H9 (cell line): ENCODE measurements around the gene PPRC1. TPM values are rescaled to one million over a fixed set of nuclear protein-coding genes. Genes with fewer than 3 reads are reported as not detected.
A peak's percentile ranks its signal among the peaks of the same experiment; 100 is the strongest.

Source experiments
- DNase-seq: peaks from one replicate; pipeline ENCODE4 v3.0.0-alpha.2; 2017
- H2AFZ ChIP-seq: one replicate; pipeline ENCODE4 v1.6.1; 2013; ENCODE audit warnings: mild to moderate bottlenecking, low read length, control low read depth, moderate library complexity
- H2AK5ac ChIP-seq: 2 replicates; pipeline ENCODE4 v1.6.1; 2013; ENCODE audit warnings: low read length, control low read depth, mixed read lengths; ENCODE audit not compliant: insufficient read length
- H2BK120ac ChIP-seq: one replicate; pipeline ENCODE4 v1.6.1; 2013; ENCODE audit warnings: low read depth, mild to moderate bottlenecking, low read length, control low read depth, inconsistent platforms; ENCODE audit not compliant: poor library complexity, severe bottlenecking
- H2BK12ac ChIP-seq: 2 replicates; pipeline ENCODE4 v1.6.1; 2013; ENCODE audit warnings: low read length, control low read depth, mixed read lengths, low read depth; ENCODE audit not compliant: insufficient read length
- H2BK15ac ChIP-seq: 2 replicates; pipeline ENCODE4 v1.6.1; 2013; ENCODE audit warnings: low read depth, low read length, control low read depth
- H2BK20ac ChIP-seq: one replicate; pipeline ENCODE4 v1.6.1; 2013; ENCODE audit warnings: low read depth, mild to moderate bottlenecking, low read length, control low read depth, inconsistent platforms; ENCODE audit not compliant: poor library complexity, severe bottlenecking
- H2BK5ac ChIP-seq: 2 replicates; pipeline ENCODE4 v1.6.1; 2013; ENCODE audit warnings: low read length, control low read depth, mixed read lengths; ENCODE audit not compliant: insufficient read length
- H3K14ac ChIP-seq: 2 replicates; pipeline ENCODE4 v1.6.1; 2013; ENCODE audit warnings: low read length, control low read depth; ENCODE audit not compliant: insufficient read depth
- H3K18ac ChIP-seq: 2 replicates; pipeline ENCODE4 v1.6.1; 2013; ENCODE audit warnings: low read depth, mild to moderate bottlenecking, mixed read lengths, low read length, control low read depth; ENCODE audit not compliant: insufficient read length
- H3K23ac ChIP-seq: 2 replicates; pipeline ENCODE4 v1.6.1; 2013; ENCODE audit warnings: low read length, control low read depth, mixed read lengths, low read depth; ENCODE audit not compliant: insufficient read length
- H3K23me2 ChIP-seq: 2 replicates; pipeline ENCODE4 v1.6.1; 2013; ENCODE audit warnings: low read depth, mild to moderate bottlenecking, mixed read lengths, low read length, control low read depth; ENCODE audit not compliant: insufficient read length, poor library complexity, severe bottlenecking
- H3K27ac ChIP-seq: 2 replicates; pipeline ENCODE4 v1.5.1; 2013; ENCODE audit warnings: low read length, control low read depth, mixed read lengths, low read depth; ENCODE audit not compliant: insufficient read length
- H3K27me3 ChIP-seq: 2 replicates; pipeline ENCODE4 v1.6.1; 2013; ENCODE audit warnings: low read length, control low read depth, inconsistent platforms; ENCODE audit not compliant: insufficient read depth
- H3K4ac ChIP-seq: 2 replicates; pipeline ENCODE4 v1.6.1; 2013; ENCODE audit warnings: low read depth, mild to moderate bottlenecking, control low read depth, inconsistent platforms, low read length, moderate library complexity
- H3K4me1 ChIP-seq: 2 replicates; pipeline ENCODE4 v1.6.1; 2013; ENCODE audit warnings: low read length, control low read depth, inconsistent platforms; ENCODE audit not compliant: insufficient read depth
- H3K4me2 ChIP-seq: 2 replicates; pipeline ENCODE4 v1.6.1; 2013; ENCODE audit warnings: low read length, control low read depth, mixed read lengths; ENCODE audit not compliant: insufficient read length, insufficient read depth
- H3K56ac ChIP-seq: 2 replicates; pipeline ENCODE4 v1.6.1; 2013; ENCODE audit warnings: low read depth, mild to moderate bottlenecking, mixed read lengths, low read length, control low read depth; ENCODE audit not compliant: insufficient read length
- H3K79me1 ChIP-seq: 2 replicates; pipeline ENCODE4 v1.6.1; 2013; ENCODE audit warnings: low read depth, mild to moderate bottlenecking, moderate library complexity, low read length, control low read depth, inconsistent platforms; ENCODE audit not compliant: insufficient read depth, poor library complexity, severe bottlenecking
- H3K79me2 ChIP-seq: 2 replicates; pipeline ENCODE4 v1.6.1; 2013; ENCODE audit warnings: low read length, control low read depth, inconsistent platforms; ENCODE audit not compliant: insufficient read depth
- H3K9ac ChIP-seq: 2 replicates; pipeline ENCODE4 v1.6.1; 2013; ENCODE audit warnings: low read length, control low read depth, mixed read lengths; ENCODE audit not compliant: insufficient read length; ENCODE audit errors: extremely low read depth
- H3K9me3 ChIP-seq: one replicate; pipeline ENCODE4 v1.6.1; 2013; ENCODE audit warnings: low read depth, low read length, inconsistent platforms; ENCODE audit not compliant: control insufficient read depth
- H3T11ph ChIP-seq: one replicate; pipeline ENCODE4 v1.6.1; 2013; ENCODE audit warnings: mild to moderate bottlenecking, low read length, control low read depth, inconsistent platforms
- H4K20me1 ChIP-seq: one replicate; pipeline ENCODE4 v1.6.1; 2013; ENCODE audit not compliant: control insufficient read depth, insufficient read length, insufficient read depth
- H4K5ac ChIP-seq: 2 replicates; pipeline ENCODE4 v1.6.1; 2013; ENCODE audit warnings: low read depth, mild to moderate bottlenecking, mixed read lengths, low read length, control low read depth; ENCODE audit not compliant: insufficient read length
- H4K8ac ChIP-seq: replicated peaks from 2 replicates; pipeline ENCODE4 v1.6.1; 2013; ENCODE audit warnings: low read length, control low read depth, mixed read lengths, low read depth; ENCODE audit not compliant: insufficient read length
- H4K91ac ChIP-seq: 2 replicates; pipeline ENCODE4 v1.6.1; 2013; ENCODE audit warnings: low read depth, mild to moderate bottlenecking, moderate library complexity, mixed read lengths, low read length, control low read depth; ENCODE audit not compliant: insufficient read length
- H3K27ac Mint-ChIP-seq, 3 experiments: 2 replicates in 2 of 3; 3 replicates in 1 of 3; pipeline ENCODE4 v1.8.0; 2020 to 2021; ENCODE audit warnings: mixed read lengths in 3 of 3, mild to moderate bottlenecking in 1 of 3, moderate library complexity in 1 of 3
- H3K27me3 Mint-ChIP-seq: 2 replicates; pipeline ENCODE4 v1.8.0; 2021; ENCODE audit warnings: low read depth, mild to moderate bottlenecking, moderate library complexity, mixed read lengths
- H3K36me3 Mint-ChIP-seq, 3 experiments: 2 replicates in 2 of 3; 3 replicates in 1 of 3; pipeline ENCODE4 v1.8.0; 2020 to 2021; ENCODE audit warnings: low read depth in 3 of 3, mixed read lengths in 3 of 3; ENCODE audit not compliant: insufficient read depth in 1 of 3
- H3K4me1 Mint-ChIP-seq, 2 experiments: 2 replicates each; pipeline ENCODE4 v1.8.0; 2020; ENCODE audit warnings: mixed read lengths in 2 of 2
- H3K4me3 Mint-ChIP-seq, 2 experiments: 2 replicates in 1 of 2; 3 replicates in 1 of 2; pipeline ENCODE4 v1.8.0; 2020 to 2021; ENCODE audit warnings: mild to moderate bottlenecking in 2 of 2, mixed read lengths in 2 of 2, moderate library complexity in 1 of 2
- H3K9me3 Mint-ChIP-seq, 2 experiments: 2 replicates in 1 of 2; 3 replicates in 1 of 2; pipeline ENCODE4 v1.8.0; 2020; ENCODE audit warnings: mild to moderate bottlenecking in 2 of 2, mixed read lengths in 2 of 2, moderate library complexity in 1 of 2
- WGBS: extraction: QIAGEN DNeasy Blood & Tissue Kit; methylation state at CpG from one replicate; pipeline ENCODE4 v1.1.7; 2013; ENCODE audit warnings: missing lambda C conversion rate, low lambda C conversion rate, mixed read lengths; ENCODE audit not compliant: insufficient read length; ENCODE audit errors: extremely low coverage; 5-methylcytosine and 5-hydroxymethylcytosine counted together
- total RNA-seq: library from RNA; stranded (reverse); gene quantifications from 2 replicates; pipeline ENCODE4 v1.2.1, GENCODE V29; 2021
- TF ChIP-seq, protein P1 (sequence below): fragments of 200-600 bp; sonication (generic); conservative IDR thresholded peaks from 3 replicates; pipeline ENCODE4 v1.8.0; 2021; ENCODE audit warnings: antibody characterized with exemption, mild to moderate bottlenecking

Gene PPRC1
- total RNA-seq, 1 experiment from 2014 or later, result 121 TPM

GRCh38 chr10:102163342-102163989 is 30.6 kb downstream of the PPRC1 start:
- Mint-ChIP-seq H3K36me3 (peaks cover 45 to 57% (median 49%) of the 10 kb centered on the region in 3 experiments), H3K27ac (peak overlapping the region; percentile 42 to 76 (median 68); a peak in 4 of 7 replicates), H3K4me3 (no peak overlapping the region), H3K27me3 (peaks cover 6% of the 10 kb centered on the region), H3K4me1 (peaks cover 13 to 20% of the 10 kb centered on the region in 2 experiments), H3K9me3 (no peaks in the 10 kb centered on the region)
- Histone ChIP-seq H3K27ac (no peak overlapping the region), H2AK5ac (no peak overlapping the region), H2BK120ac (no peak overlapping the region), H3K14ac (no peak overlapping the region), H4K5ac (no peak overlapping the region), H3K9ac (no peak overlapping the region), H3K27me3 (no peaks in the 10 kb centered on the region), H2BK12ac (no peak overlapping the region), H3K79me1 (no peaks in the 10 kb centered on the region), H3K9me3 (no peaks in the 10 kb centered on the region), H4K20me1 (no peaks in the 10 kb centered on the region), H2BK15ac (no peak overlapping the region), H3K23ac (no peak overlapping the region), H2BK20ac (no peak overlapping the region), H4K8ac (no peak overlapping the region), H2BK5ac (no peak overlapping the region), H3K4me2 (no peak overlapping the region), H3K79me2 (no peaks in the 10 kb centered on the region), H3K18ac (no peak overlapping the region), H3T11ph (no peak overlapping the region), H3K56ac (no peak overlapping the region), H3K4ac (no peak overlapping the region), H3K23me2 (no peaks in the 10 kb centered on the region), H4K91ac (no peak overlapping the region), H3K4me1 (no peaks in the 10 kb centered on the region; the same call in 1 of the 2 replicates), H2AFZ (no peak overlapping the region)
- no CpG with 5 or more reads among the region's 4 CpGs for WGBS
- no peak for DNase-seq
- TF ChIP-seq, protein P1, sequence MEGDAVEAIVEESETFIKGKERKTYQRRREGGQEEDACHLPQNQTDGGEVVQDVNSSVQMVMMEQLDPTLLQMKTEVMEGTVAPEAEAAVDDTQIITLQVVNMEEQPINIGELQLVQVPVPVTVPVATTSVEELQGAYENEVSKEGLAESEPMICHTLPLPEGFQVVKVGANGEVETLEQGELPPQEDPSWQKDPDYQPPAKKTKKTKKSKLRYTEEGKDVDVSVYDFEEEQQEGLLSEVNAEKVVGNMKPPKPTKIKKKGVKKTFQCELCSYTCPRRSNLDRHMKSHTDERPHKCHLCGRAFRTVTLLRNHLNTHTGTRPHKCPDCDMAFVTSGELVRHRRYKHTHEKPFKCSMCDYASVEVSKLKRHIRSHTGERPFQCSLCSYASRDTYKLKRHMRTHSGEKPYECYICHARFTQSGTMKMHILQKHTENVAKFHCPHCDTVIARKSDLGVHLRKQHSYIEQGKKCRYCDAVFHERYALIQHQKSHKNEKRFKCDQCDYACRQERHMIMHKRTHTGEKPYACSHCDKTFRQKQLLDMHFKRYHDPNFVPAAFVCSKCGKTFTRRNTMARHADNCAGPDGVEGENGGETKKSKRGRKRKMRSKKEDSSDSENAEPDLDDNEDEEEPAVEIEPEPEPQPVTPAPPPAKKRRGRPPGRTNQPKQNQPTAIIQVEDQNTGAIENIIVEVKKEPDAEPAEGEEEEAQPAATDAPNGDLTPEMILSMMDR, result no peak
